Measurements from ENCODE around the gene CS. TPM values are rescaled to one million over a fixed set of nuclear protein-coding genes. Genes with fewer than 3 reads are reported as not detected.

CS gene
- total and polyA plus RNA-seq, 3 donors from 2014 or later: 63.8 to 70.2 (median 67.8) TPM

- Histone ChIP-seq H3K27me3 (no peaks in the 10 kb centered on the region), H3K36me3 (ENCODE audit: low read depth, missing control alignments) (no peaks in the 10 kb centered on the region), H3K9me3 (no peaks in the 10 kb centered on the region), H3K4me3 (peak overlapping the region; percentile 65 to 82), H3K27ac (peak overlapping the region; percentile 90 to 93), H3K4me1 (no peaks in the 10 kb centered on the region)
- DNase-seq: no peak
- 6 to 7% methylated on average over 6 of the region's 6 CpGs for whole genome bisulfite sequencing, 2 donors
- intact Hi-C loops (cut with DNase I; ENCODE audit: low total_unique reads): no loop called here
- TF ChIP-seq POLR2A (IDR thresholded peaks at IDR 0.05): no peak
- no peak for TF ChIP-seq CTCF (IDR thresholded peaks at IDR 0.05)
Observed at GRCh38 chr12:56334490-56334793, 34.3 kb upstream of the CS start.

- Histone ChIP-seq H3K9me3 (no peaks in the 10 kb centered on the region), H3K36me3 (ENCODE audit: low read depth, missing control alignments) (no peaks in the 10 kb centered on the region), H3K4me1 (no peaks in the 10 kb centered on the region), H3K27me3 (no peaks in the 10 kb centered on the region), H3K27ac (peak within 1 kb of the TSS; percentile 90 to 93), H3K4me3 (peak within 1 kb of the TSS; percentile 65 to 82)
- DNase-seq: peak; percentile 97
- TF ChIP-seq CTCF (IDR thresholded peaks at IDR 0.05) (peak; percentile 14 to 61 (median 44)), POLR2A (IDR thresholded peaks at IDR 0.05) (no peak)
- WGBS, 2 donors: 0% methylated on average over 34 to 45 of the region's 45 CpGs
- intact Hi-C loops (cut with DNase I; ENCODE audit: low total_unique reads): no loop called here
Observed at GRCh38 chr12:56333679-56334489, 33.8 kb upstream of the CS start, which contains the start of gene PAN2. PAN2 (minus strand) TSS chr12:56334000; CDS start chr12:56333094, 906 bp downstream.

- H3K4me3 ChIP-seq: peak overlapping the region; percentile 65 to 82
- no peaks in the 10 kb centered on the region for H3K27me3 ChIP-seq
- TF ChIP-seq CTCF (IDR thresholded peaks at IDR 0.05) (no peak), POLR2A (IDR thresholded peaks at IDR 0.05) (no peak)
- no peaks in the 10 kb centered on the region for H3K9me3 ChIP-seq
- H3K4me1 ChIP-seq: no peaks in the 10 kb centered on the region
- 16 to 17% methylated on average over 8 of the region's 8 CpGs for WGBS, 2 donors
- intact Hi-C loops (cut with DNase I; ENCODE audit: low total_unique reads): no loop called here
- DNase-seq: no peak
- peak overlapping the region; percentile 90 to 93 for H3K27ac ChIP-seq
- H3K36me3 ChIP-seq (ENCODE audit: low read depth, missing control alignments): no peaks in the 10 kb centered on the region
Observed at GRCh38 chr12:56333197-56333678, 33.1 kb upstream of the CS start.

GRCh38 chr12:56332512-56333196 is 32.5 kb upstream of the CS start:
- DNase-seq: no peak
- no peaks in the 10 kb centered on the region for H3K9me3 ChIP-seq
- intact Hi-C loops (cut with DNase I; ENCODE audit: low total_unique reads): no loop called here
- TF ChIP-seq CTCF (IDR thresholded peaks at IDR 0.05) (no peak), POLR2A (IDR thresholded peaks at IDR 0.05) (no peak)
- H3K4me1 ChIP-seq: no peaks in the 10 kb centered on the region
- H3K36me3 ChIP-seq (ENCODE audit: low read depth, missing control alignments): no peaks in the 10 kb centered on the region
- H3K4me3 ChIP-seq: peak overlapping the region; percentile 65 to 82
- peak overlapping the region; percentile 90 to 93 for H3K27ac ChIP-seq
- 76 to 83% methylated on average over 10 to 11 of the region's 11 CpGs for WGBS, 2 donors
- H3K27me3 ChIP-seq: no peaks in the 10 kb centered on the region

Measured in testis (tissue), 3 donors.